ENCODE results near the gene SMIM38. TPM values are rescaled to one million over a fixed set of nuclear protein-coding genes. Genes with fewer than 3 reads are reported as not detected.

The SMIM38 gene
- total RNA-seq, 1 donor from 2014 or later: not detected

GRCh38 chr11:69186316-69187260, 30.9 kb downstream of the SMIM38 start:
- no peaks in the 10 kb centered on the region for H3K36me3 ChIP-seq (ENCODE audit: insufficient read depth, low read length)
- H3K4me3 ChIP-seq (ENCODE audit: insufficient read depth, low read depth, low read length): no peak overlapping the region
- Mint-ChIP-seq H3K27ac (ENCODE audit: unreplicated experiment) (no peak overlapping the region), H3K4me1 (ENCODE audit: low read depth, unreplicated experiment) (no peaks in the 10 kb centered on the region), H3K4me3 (ENCODE audit: unreplicated experiment) (no peak overlapping the region), H3K9me3 (ENCODE audit: unreplicated experiment) (peaks cover 3% of the 10 kb centered on the region), H3K36me3 (ENCODE audit: low read depth, unreplicated experiment) (no peaks in the 10 kb centered on the region), H3K27me3 (ENCODE audit: low read depth, unreplicated experiment) (peaks cover 28% of the 10 kb centered on the region)
- H3K9ac ChIP-seq (ENCODE audit: low read length): no peak overlapping the region
- H3K27me3 ChIP-seq (ENCODE audit: insufficient read depth, low read length): no peaks in the 10 kb centered on the region
- no peaks in the 10 kb centered on the region for H3K4me1 ChIP-seq (ENCODE audit: insufficient read depth, low read length)
- TF ChIP-seq, protein P1, sequence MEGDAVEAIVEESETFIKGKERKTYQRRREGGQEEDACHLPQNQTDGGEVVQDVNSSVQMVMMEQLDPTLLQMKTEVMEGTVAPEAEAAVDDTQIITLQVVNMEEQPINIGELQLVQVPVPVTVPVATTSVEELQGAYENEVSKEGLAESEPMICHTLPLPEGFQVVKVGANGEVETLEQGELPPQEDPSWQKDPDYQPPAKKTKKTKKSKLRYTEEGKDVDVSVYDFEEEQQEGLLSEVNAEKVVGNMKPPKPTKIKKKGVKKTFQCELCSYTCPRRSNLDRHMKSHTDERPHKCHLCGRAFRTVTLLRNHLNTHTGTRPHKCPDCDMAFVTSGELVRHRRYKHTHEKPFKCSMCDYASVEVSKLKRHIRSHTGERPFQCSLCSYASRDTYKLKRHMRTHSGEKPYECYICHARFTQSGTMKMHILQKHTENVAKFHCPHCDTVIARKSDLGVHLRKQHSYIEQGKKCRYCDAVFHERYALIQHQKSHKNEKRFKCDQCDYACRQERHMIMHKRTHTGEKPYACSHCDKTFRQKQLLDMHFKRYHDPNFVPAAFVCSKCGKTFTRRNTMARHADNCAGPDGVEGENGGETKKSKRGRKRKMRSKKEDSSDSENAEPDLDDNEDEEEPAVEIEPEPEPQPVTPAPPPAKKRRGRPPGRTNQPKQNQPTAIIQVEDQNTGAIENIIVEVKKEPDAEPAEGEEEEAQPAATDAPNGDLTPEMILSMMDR (IDR thresholded peaks at IDR 0.05; ENCODE audit: insufficient read depth, low read depth, low read length): no peak
- TF ChIP-seq EZH2 (IDR thresholded peaks at IDR 0.05; ENCODE audit: insufficient read depth, low read length): no peak
- no peak overlapping the region for H3K27ac ChIP-seq (ENCODE audit: low read depth, low read length)
- no peaks in the 10 kb centered on the region for H3K9me3 ChIP-seq (ENCODE audit: insufficient read depth, low read depth, low read length)
- no peak overlapping the region for H2AFZ ChIP-seq (ENCODE audit: low read depth, low read length)
- FAIRE-seq: no peak
- no peaks in the 10 kb centered on the region for H4K20me1 ChIP-seq (ENCODE audit: insufficient read depth, low read length)
- no peak overlapping the region for H3K4me2 ChIP-seq (ENCODE audit: low read length)
- no peak for DNase-seq (ENCODE audit: low read depth)
- no peaks in the 10 kb centered on the region for H3K79me2 ChIP-seq (ENCODE audit: insufficient read depth, low read length)

DNA sequence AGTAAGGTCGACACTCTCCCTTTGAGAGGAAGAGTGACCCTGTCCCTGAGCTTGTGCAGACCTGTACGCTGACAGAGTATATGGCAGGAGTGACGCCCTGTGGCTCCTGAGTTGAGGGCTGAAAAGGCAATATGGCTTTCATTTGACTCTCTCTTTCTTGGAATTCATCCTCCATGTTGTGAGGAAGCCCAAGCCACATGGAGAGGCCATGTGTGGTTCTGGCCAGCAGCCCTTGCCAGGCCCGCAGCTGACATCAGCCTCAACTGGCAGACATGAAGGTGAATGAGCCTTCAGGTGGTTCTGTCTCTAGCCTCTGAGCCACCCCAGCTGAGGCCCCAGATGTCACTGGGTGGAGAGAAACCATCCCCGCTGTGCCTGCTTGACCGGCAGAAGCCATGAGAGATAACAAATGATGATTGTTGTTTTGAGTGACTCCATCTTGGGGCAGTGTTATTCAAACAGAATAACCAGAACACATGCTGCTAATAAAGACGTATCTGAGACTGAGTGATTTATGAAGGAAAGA, 31.9 kb downstream of the SMIM38 start:
- DNase-seq (ENCODE audit: low read depth) (no peak), FAIRE-seq (no peak)
- TF ChIP-seq, protein P1 (IDR thresholded peaks at IDR 0.05; ENCODE audit: insufficient read depth, low read depth, low read length): no peak
- no peak for TF ChIP-seq EZH2 (IDR thresholded peaks at IDR 0.05; ENCODE audit: insufficient read depth, low read length)
- peaks cover 22% of the 10 kb centered on the region for H3K27me3 Mint-ChIP-seq (ENCODE audit: low read depth, unreplicated experiment)
- Histone ChIP-seq H3K79me2 (ENCODE audit: insufficient read depth, low read length) (no peaks in the 10 kb centered on the region), H3K4me2 (ENCODE audit: low read length) (no peak overlapping the region), H2AFZ (ENCODE audit: low read depth, low read length) (no peak overlapping the region), H3K9me3 (ENCODE audit: insufficient read depth, low read depth, low read length) (no peaks in the 10 kb centered on the region), H3K9ac (ENCODE audit: low read length) (no peak overlapping the region), H3K4me1 (ENCODE audit: insufficient read depth, low read length) (no peaks in the 10 kb centered on the region), H4K20me1 (ENCODE audit: insufficient read depth, low read length) (no peaks in the 10 kb centered on the region), H3K27me3 (ENCODE audit: insufficient read depth, low read length) (no peaks in the 10 kb centered on the region), H3K36me3 (ENCODE audit: insufficient read depth, low read length) (no peaks in the 10 kb centered on the region), H3K27ac (ENCODE audit: low read depth, low read length) (no peak overlapping the region), H3K4me3 (ENCODE audit: insufficient read depth, low read depth, low read length) (no peak overlapping the region)
- H3K4me1 Mint-ChIP-seq (ENCODE audit: low read depth, unreplicated experiment): no peaks in the 10 kb centered on the region
- H3K9me3 Mint-ChIP-seq (ENCODE audit: unreplicated experiment): peaks cover 2% of the 10 kb centered on the region
- H3K36me3 Mint-ChIP-seq (ENCODE audit: low read depth, unreplicated experiment): no peaks in the 10 kb centered on the region
- no peak overlapping the region for H3K4me3 Mint-ChIP-seq (ENCODE audit: unreplicated experiment)
- no peak overlapping the region for H3K27ac Mint-ChIP-seq (ENCODE audit: unreplicated experiment)
